Measurements from ENCODE around the gene KLK10. TPM values are rescaled to one million over a fixed set of nuclear protein-coding genes. Genes with fewer than 3 reads are reported as not detected.
A peak's percentile ranks its signal among the peaks of the same experiment; 100 is the strongest.

KLK10 gene
- total and polyA plus RNA-seq, 4 experiments from 2014 or later, result not detected

- H3K4me1 Mint-ChIP-seq, result peaks cover 0 to 3% (median 3%) of the 10 kb centered on the region in 4 donors
- Histone ChIP-seq H3K36me3 (ENCODE audit: insufficient read depth, low read length) (no peaks in the 10 kb centered on the region), H3K9me3 (ENCODE audit: control insufficient read depth in 1 of 2, low read length in 2 of 2) (no peaks in the 10 kb centered on the region), H3K27ac (ENCODE audit: low read depth, low read length) (no peak overlapping the region), H3K4me1 (ENCODE audit: insufficient read depth, low read length) (peaks cover 3% of the 10 kb centered on the region), H3K4me3 (ENCODE audit: low read length in 2 of 2) (no peak overlapping the region), H3K27me3 (ENCODE audit: insufficient read depth, low read length) (peaks cover 7% of the 10 kb centered on the region)
- ChIA-PET POLR2A (ENCODE audit: partially characterized antibody) (no interaction called here), CTCF (ENCODE audit: partially characterized antibody) (no interaction called here)
- intact Hi-C loops (cut with micrococcal nuclease), result no loop called here
- no peak overlapping the region for H3K4me3 Mint-ChIP-seq
- H3K9me3 Mint-ChIP-seq, result peaks cover 0 to 5% (median 0%) of the 10 kb centered on the region in 8 donors
- H3K27me3 Mint-ChIP-seq, result peaks cover 31 to 36% of the 10 kb centered on the region in 2 donors
- H3K27ac Mint-ChIP-seq, result no peak overlapping the region
- DNase-seq, result no peak
- no peaks in the 10 kb centered on the region for H3K36me3 Mint-ChIP-seq
These were observed 40.8 kb upstream of the KLK10 start for GRCh38 chr19:51060336-51060735.

- H3K27ac Mint-ChIP-seq, result no peak overlapping the region
These were observed 40.2 kb upstream of the KLK10 start for GRCh38 chr19:51059715-51060114.

GRCh38 chr19:51055866-51056265 is 36.4 kb upstream of the KLK10 start:
- H3K4me1 Mint-ChIP-seq, result no peaks in the 10 kb centered on the region

More at GRCh38 chr19:51059715-51060114, 40.2 kb upstream of the KLK10 start:
- POLR2A ChIA-PET (ENCODE audit: partially characterized antibody), result no interaction called here
- Mint-ChIP-seq H3K9me3 (peaks cover 0 to 5% (median 0%) of the 10 kb centered on the region in 8 donors), H3K4me3 (no peak overlapping the region), H3K36me3 (no peaks in the 10 kb centered on the region), H3K27me3 (peaks cover 33 to 38% of the 10 kb centered on the region in 2 donors), H3K4me1 (peaks cover 0 to 2% (median under 1%) of the 10 kb centered on the region in 4 donors)
- Histone ChIP-seq H3K4me1 (ENCODE audit: insufficient read depth, low read length) (no peaks in the 10 kb centered on the region), H3K36me3 (ENCODE audit: insufficient read depth, low read length) (no peaks in the 10 kb centered on the region), H3K27ac (ENCODE audit: low read depth, low read length) (no peak overlapping the region), H3K9me3 (ENCODE audit: control insufficient read depth in 1 of 2, low read length in 2 of 2) (no peaks in the 10 kb centered on the region), H3K27me3 (ENCODE audit: insufficient read depth, low read length) (peaks cover 3% of the 10 kb centered on the region), H3K4me3 (ENCODE audit: low read length in 2 of 2) (no peak overlapping the region)
- no peak for DNase-seq
- intact Hi-C loops (cut with micrococcal nuclease), result no loop called here
- CTCF ChIA-PET (ENCODE audit: partially characterized antibody), result no interaction called here

GRCh38 chr19:51047031-51047335 is 27.5 kb upstream of the KLK10 start:
- DNase-seq, result no peak
- ChIA-PET POLR2A (ENCODE audit: partially characterized antibody) (no interaction called here), CTCF (ENCODE audit: partially characterized antibody) (no interaction called here)
- Histone ChIP-seq H3K4me1 (ENCODE audit: insufficient read depth, low read length) (no peaks in the 10 kb centered on the region), H3K27me3 (ENCODE audit: insufficient read depth, low read length) (no peaks in the 10 kb centered on the region), H3K9me3 (ENCODE audit: control insufficient read depth in 1 of 2, low read length in 2 of 2) (no peaks in the 10 kb centered on the region), H3K27ac (ENCODE audit: low read depth, low read length) (no peak overlapping the region), H3K36me3 (ENCODE audit: insufficient read depth, low read length) (no peaks in the 10 kb centered on the region), H3K4me3 (ENCODE audit: low read length in 2 of 2) (no peak overlapping the region)
- no peaks in the 10 kb centered on the region for H3K4me1 Mint-ChIP-seq
- no peak overlapping the region for H3K27ac Mint-ChIP-seq
- H3K4me3 Mint-ChIP-seq, result no peak overlapping the region
- peaks cover 0 to 11% (median 8%) of the 10 kb centered on the region in 8 donors for H3K9me3 Mint-ChIP-seq
- intact Hi-C loops (cut with micrococcal nuclease), result no loop called here
- peaks cover 11 to 20% of the 10 kb centered on the region in 2 donors for H3K27me3 Mint-ChIP-seq
- H3K36me3 Mint-ChIP-seq, result no peaks in the 10 kb centered on the region

More at GRCh38 chr19:51055866-51056265, 36.4 kb upstream of the KLK10 start:
- Mint-ChIP-seq H3K36me3 (no peaks in the 10 kb centered on the region), H3K27ac (no peak overlapping the region), H3K9me3 (peaks cover 0 to 2% (median 0%) of the 10 kb centered on the region in 8 donors), H3K4me3 (no peak overlapping the region), H3K27me3 (peaks cover 27 to 33% of the 10 kb centered on the region in 2 donors)
- intact Hi-C loops (cut with micrococcal nuclease), result no loop called here
- H3K27ac ChIP-seq (ENCODE audit: low read depth, low read length), result no peak overlapping the region
- no peak for DNase-seq
- ChIA-PET CTCF (ENCODE audit: partially characterized antibody) (no interaction called here), POLR2A (ENCODE audit: partially characterized antibody) (no interaction called here)
- no peak overlapping the region for H3K4me3 ChIP-seq (ENCODE audit: low read length in 2 of 2)
- no peaks in the 10 kb centered on the region for H3K9me3 ChIP-seq (ENCODE audit: control insufficient read depth in 1 of 2, low read length in 2 of 2)
- no peaks in the 10 kb centered on the region for H3K4me1 ChIP-seq (ENCODE audit: insufficient read depth, low read length)
- H3K36me3 ChIP-seq (ENCODE audit: insufficient read depth, low read length), result no peaks in the 10 kb centered on the region
- H3K27me3 ChIP-seq (ENCODE audit: insufficient read depth, low read length), result no peaks in the 10 kb centered on the region

- Mint-ChIP-seq H3K4me1 (no peaks in the 10 kb centered on the region), H3K27ac (no peak overlapping the region), H3K36me3 (no peaks in the 10 kb centered on the region), H3K27me3 (peaks cover 11 to 12% of the 10 kb centered on the region in 2 donors), H3K9me3 (peaks cover 0 to 4% (median 3%) of the 10 kb centered on the region in 8 donors), H3K4me3 (no peak overlapping the region)
- H3K9me3 ChIP-seq (ENCODE audit: control insufficient read depth in 1 of 2, low read length in 2 of 2), result no peaks in the 10 kb centered on the region
- CTCF ChIA-PET (ENCODE audit: partially characterized antibody), result no interaction called here
- no peaks in the 10 kb centered on the region for H3K27me3 ChIP-seq (ENCODE audit: insufficient read depth, low read length)
- intact Hi-C loops (cut with micrococcal nuclease), result no loop called here
- POLR2A ChIA-PET (ENCODE audit: partially characterized antibody), result no interaction called here
- H3K27ac ChIP-seq (ENCODE audit: low read depth, low read length), result no peak overlapping the region
- H3K4me1 ChIP-seq (ENCODE audit: insufficient read depth, low read length), result no peaks in the 10 kb centered on the region
- no peaks in the 10 kb centered on the region for H3K36me3 ChIP-seq (ENCODE audit: insufficient read depth, low read length)
- DNase-seq, result no peak
- no peak overlapping the region for H3K4me3 ChIP-seq (ENCODE audit: low read length in 2 of 2)
These were observed 24.8 kb upstream of the KLK10 start for GRCh38 chr19:51044327-51044726.

GRCh38 chr19:51043497-51043896 is 24.0 kb upstream of the KLK10 start:
- Histone ChIP-seq H3K9me3 (ENCODE audit: control insufficient read depth in 1 of 2, low read length in 2 of 2) (no peaks in the 10 kb centered on the region), H3K36me3 (ENCODE audit: insufficient read depth, low read length) (no peaks in the 10 kb centered on the region), H3K27ac (ENCODE audit: low read depth, low read length) (no peak overlapping the region), H3K27me3 (ENCODE audit: insufficient read depth, low read length) (no peaks in the 10 kb centered on the region), H3K4me3 (ENCODE audit: low read length in 2 of 2) (no peak overlapping the region), H3K4me1 (ENCODE audit: insufficient read depth, low read length) (no peaks in the 10 kb centered on the region)
- intact Hi-C loops (cut with micrococcal nuclease), result no loop called here
- no peak for DNase-seq
- Mint-ChIP-seq H3K36me3 (no peaks in the 10 kb centered on the region), H3K4me1 (no peaks in the 10 kb centered on the region), H3K4me3 (no peak overlapping the region), H3K27ac (peak overlapping the region in 1 of 7 donors; percentile 81), H3K27me3 (peaks cover 5 to 6% of the 10 kb centered on the region in 2 donors), H3K9me3 (no peaks in the 10 kb centered on the region)
- ChIA-PET CTCF (ENCODE audit: partially characterized antibody) (no interaction called here), POLR2A (ENCODE audit: partially characterized antibody) (no interaction called here)

- H3K36me3 ChIP-seq (ENCODE audit: insufficient read depth, low read length), result no peaks in the 10 kb centered on the region
- POLR2A ChIA-PET (ENCODE audit: partially characterized antibody), result no interaction called here
- Mint-ChIP-seq H3K4me1 (no peaks in the 10 kb centered on the region), H3K4me3 (no peak overlapping the region), H3K27me3 (no peaks in the 10 kb centered on the region), H3K27ac (no peak overlapping the region), H3K36me3 (no peaks in the 10 kb centered on the region), H3K9me3 (no peaks in the 10 kb centered on the region)
- no peak for DNase-seq
- no peak overlapping the region for H3K4me3 ChIP-seq (ENCODE audit: low read length in 2 of 2)
- intact Hi-C loops (cut with micrococcal nuclease), result no loop called here
- CTCF ChIA-PET (ENCODE audit: partially characterized antibody), result interaction anchor here (1.1 to 1.5 kb wide), 2 partner anchors 19 to 57 kb away, joined by 3 read pairs; no protein-coding TSS in a partner anchor
- no peaks in the 10 kb centered on the region for H3K4me1 ChIP-seq (ENCODE audit: insufficient read depth, low read length)
- no peaks in the 10 kb centered on the region for H3K9me3 ChIP-seq (ENCODE audit: control insufficient read depth in 1 of 2, low read length in 2 of 2)
- no peaks in the 10 kb centered on the region for H3K27me3 ChIP-seq (ENCODE audit: insufficient read depth, low read length)
- H3K27ac ChIP-seq (ENCODE audit: low read depth, low read length), result no peak overlapping the region
These were observed 20.6 kb upstream of the KLK10 start for GRCh38 chr19:51040151-51040550.

- CTCF ChIA-PET (ENCODE audit: partially characterized antibody), result no interaction called here
- no peaks in the 10 kb centered on the region for H3K4me1 Mint-ChIP-seq
These were observed 17.0 kb upstream of the KLK10 start for GRCh38 chr19:51036519-51036918.

More at GRCh38 chr19:51036519-51036918, 17.0 kb upstream of the KLK10 start:
- Histone ChIP-seq H3K4me3 (ENCODE audit: low read length in 2 of 2) (no peak overlapping the region), H3K36me3 (ENCODE audit: insufficient read depth, low read length) (no peaks in the 10 kb centered on the region), H3K4me1 (ENCODE audit: insufficient read depth, low read length) (no peaks in the 10 kb centered on the region), H3K9me3 (ENCODE audit: control insufficient read depth in 1 of 2, low read length in 2 of 2) (no peaks in the 10 kb centered on the region), H3K27ac (ENCODE audit: low read depth, low read length) (no peak overlapping the region), H3K27me3 (ENCODE audit: insufficient read depth, low read length) (no peaks in the 10 kb centered on the region)
- H3K4me3 Mint-ChIP-seq, result no peak overlapping the region
- no peak for DNase-seq
- no peaks in the 10 kb centered on the region for H3K36me3 Mint-ChIP-seq
- peaks cover 9% of the 10 kb centered on the region in 2 donors for H3K27me3 Mint-ChIP-seq
- POLR2A ChIA-PET (ENCODE audit: partially characterized antibody), result no interaction called here
- H3K9me3 Mint-ChIP-seq, result no peaks in the 10 kb centered on the region
- no peak overlapping the region for H3K27ac Mint-ChIP-seq
- intact Hi-C loops (cut with micrococcal nuclease), result no loop called here

All from CD4-positive, alpha-beta memory T cell (primary cell).